GM21529 (cell line): ENCODE data around the gene R3HDM2.

Experiments
- ATAC-seq: cut with Tn5 transposase; IDR thresholded peaks from one replicate; pipeline ENCODE4 v1.9.1; 2021; ENCODE audit not compliant: unreplicated experiment

The R3HDM2 gene

GRCh38 chr12:57243521-57244311, 187.1 kb downstream of the R3HDM2 start:
- no peak for ATAC-seq

- peak; percentile 35 for ATAC-seq
Observed at GRCh38 chr12:57242691-57243454, 188.0 kb downstream of the R3HDM2 start.

GRCh38 chr12:57242329-57242690, 188.5 kb downstream of the R3HDM2 start:
- ATAC-seq: no peak

DNA sequence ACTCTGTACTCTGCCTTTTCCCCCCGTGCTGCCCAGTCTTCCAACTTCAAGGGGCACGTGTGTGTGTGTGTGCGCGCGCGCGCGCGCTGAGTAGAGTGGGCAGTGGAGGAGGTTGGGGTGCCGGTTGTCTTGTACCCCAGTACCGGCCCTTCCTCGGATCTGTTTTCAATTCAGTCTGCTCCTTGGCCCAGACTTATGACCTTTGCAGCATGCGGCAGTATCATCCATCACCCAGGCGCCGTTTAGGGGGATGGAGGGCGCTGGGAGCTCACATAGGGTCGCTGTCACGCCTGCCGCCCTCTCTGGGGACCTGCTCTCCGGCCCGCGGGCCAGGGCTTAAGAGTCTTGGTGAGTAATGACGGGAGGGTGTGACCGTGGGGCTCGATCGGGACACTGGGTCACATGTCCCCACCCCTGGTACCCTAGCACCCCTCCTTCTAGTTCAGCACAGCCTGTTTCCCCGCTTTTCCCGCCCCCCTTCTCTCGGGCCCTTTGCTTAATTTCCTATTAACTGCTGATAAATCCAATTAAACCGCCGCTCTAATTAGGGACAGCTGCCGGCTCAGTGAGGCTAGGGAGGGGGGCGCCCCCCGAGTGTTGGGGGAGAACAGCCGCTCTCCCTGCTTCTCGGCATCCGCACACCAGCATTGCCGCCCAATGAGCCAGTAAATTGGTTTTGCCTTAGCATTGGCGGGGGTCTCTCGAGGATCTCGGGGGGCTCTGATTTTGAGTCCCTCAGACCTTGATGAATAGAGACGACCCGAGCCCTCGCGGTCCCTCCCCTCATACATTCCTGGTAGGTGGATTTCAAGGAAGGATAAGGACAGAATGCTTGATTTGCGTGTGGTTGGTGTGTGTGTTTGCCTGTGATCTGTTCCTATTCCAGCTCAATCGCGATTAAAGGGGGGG, 189.2 kb downstream of the R3HDM2 start:
- no peak for ATAC-seq

GRCh38 chr12:57240926-57241401, 189.9 kb downstream of the R3HDM2 start:
- no peak for ATAC-seq

- no peak for ATAC-seq
Observed at GRCh38 chr12:57240066-57240921, 190.5 kb downstream of the R3HDM2 start.

DNA sequence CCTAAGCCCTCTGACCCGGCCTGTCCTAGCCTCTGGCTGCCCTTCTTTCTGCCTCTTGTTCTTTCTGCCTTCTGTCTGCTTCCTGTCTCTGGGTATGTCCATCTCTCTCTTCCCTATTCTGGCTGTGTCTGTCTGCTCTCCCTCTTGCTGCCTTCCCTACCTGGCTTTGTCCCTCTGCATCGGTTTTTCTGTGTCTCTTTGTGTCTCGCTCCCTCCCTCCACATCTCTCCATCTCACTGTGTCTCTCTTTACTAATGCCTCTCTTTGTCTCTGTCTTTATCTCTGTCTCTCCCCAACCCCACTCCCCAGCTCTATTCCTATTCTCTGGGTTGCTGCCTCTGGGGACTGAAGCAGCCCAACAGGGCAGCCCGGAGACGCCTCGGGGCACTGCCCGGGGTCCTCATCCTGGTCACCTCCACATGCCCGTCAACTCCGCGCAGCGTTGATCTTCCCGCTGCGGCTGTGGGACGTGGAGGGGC, 191.2 kb downstream of the R3HDM2 start:
- no peak for ATAC-seq

DNA sequence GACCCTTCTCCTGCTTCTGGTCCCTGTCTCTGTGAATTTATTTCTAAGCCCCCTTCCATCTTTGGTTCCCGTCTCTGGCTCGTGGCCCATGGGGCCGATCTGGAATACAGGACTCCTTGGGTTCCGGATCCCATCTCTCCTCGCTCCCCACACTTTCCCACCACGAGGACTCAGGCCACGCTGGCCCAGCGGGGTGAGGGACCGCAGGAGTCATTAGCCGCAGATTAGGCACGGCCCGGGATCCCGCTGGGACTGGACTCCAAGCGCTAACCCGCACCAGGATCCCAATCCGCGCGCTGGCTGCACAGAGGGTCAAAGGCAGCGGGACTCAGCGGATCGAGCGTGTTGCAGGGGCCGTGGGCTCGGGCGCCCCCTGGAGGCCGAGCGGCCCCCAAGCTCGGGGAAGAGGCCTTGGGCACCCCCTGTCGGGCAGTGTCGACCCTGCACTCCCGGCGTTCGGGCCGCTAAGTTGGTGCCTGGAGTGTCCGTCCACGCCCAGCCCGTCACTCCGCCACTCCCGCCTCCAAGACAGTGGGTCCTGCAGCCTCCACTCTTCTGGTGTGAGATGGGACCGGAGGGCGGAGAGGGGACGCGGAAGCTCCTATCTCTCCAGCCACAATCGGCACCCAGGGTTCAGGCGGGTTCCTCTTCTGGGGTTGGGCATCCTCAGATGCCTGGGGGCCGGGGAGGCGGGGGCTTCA, 191.8 kb downstream of the R3HDM2 start:
- peak; percentile 47 for ATAC-seq

GRCh38 chr12:57237932-57238853, 192.7 kb downstream of the R3HDM2 start:
- no peak for ATAC-seq

- ATAC-seq: no peak
Observed at GRCh38 chr12:57237596-57237931, 193.3 kb downstream of the R3HDM2 start.

GRCh38 chr12:57236925-57237595, 193.8 kb downstream of the R3HDM2 start:
- no peak for ATAC-seq

- no peak for ATAC-seq
Observed at GRCh38 chr12:57236201-57236924, 194.5 kb downstream of the R3HDM2 start.

GRCh38 chr12:57235728-57236131, 195.1 kb downstream of the R3HDM2 start:
- ATAC-seq: no peak

DNA sequence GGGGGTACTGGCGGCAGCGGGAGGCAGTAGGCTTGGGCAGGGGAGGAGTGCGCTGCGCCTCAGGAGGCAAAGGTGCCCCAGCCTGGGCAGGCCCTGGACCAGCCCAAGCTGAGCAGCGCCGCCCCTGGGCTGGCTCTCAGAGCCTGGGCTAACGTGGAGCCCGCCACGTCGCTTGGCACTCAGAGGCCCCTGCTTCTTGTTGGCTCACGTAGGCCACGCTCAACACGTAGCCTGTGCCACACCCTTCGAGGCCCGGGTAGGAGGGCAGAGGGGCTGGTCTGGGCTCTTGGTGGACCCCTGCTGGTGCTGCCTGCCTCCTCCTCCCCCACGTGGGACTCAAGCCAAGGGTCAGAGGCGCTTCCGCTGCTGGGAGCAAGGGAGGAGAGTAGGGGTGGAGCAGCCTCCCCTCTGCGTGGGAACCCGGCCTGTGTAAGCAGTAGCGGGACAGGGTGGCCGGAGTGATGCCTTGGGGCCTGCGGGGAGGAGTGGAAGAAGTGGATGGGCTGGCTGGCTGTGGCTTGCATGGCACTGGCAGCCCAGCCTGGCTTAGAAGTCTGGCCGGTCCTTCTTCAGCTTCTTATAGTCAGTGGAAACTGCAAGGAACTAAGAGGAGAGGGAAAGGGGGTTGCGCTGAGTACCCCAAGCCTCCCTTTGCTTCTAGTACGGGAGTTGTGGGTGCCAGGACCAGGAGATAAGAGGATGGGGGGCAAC, 195.7 kb downstream of the R3HDM2 start:
- ATAC-seq: no peak

- no peak for ATAC-seq
Observed at GRCh38 chr12:57234571-57235016, 196.2 kb downstream of the R3HDM2 start.

GRCh38 chr12:57234233-57234570, 196.6 kb downstream of the R3HDM2 start:
- ATAC-seq: no peak
